Body of pancreas (tissue), 4 donors: ENCODE measurements around the gene GUK1. TPM values are rescaled to one million over a fixed set of nuclear protein-coding genes. Genes with fewer than 3 reads are reported as not detected.
A peak's percentile ranks its signal among the peaks of the same experiment; 100 is the strongest.

ENCODE experiments used
- ATAC-seq: fragments of 150-250 bp; one replicate; pipeline ENCODE4 v1.9.1; 2016
- DNase-seq, 4 donors: peaks; one replicate each; pipeline ENCODE4 v3.0.0-alpha.2; 2019
- H3K27ac ChIP-seq, 4 donors: fragments of 200-600 bp; sonication (generic); 1 replicate in 3 of 4; 2 replicates in 1 of 4; pipeline versions ENCODE4 v1.5.1 to v1.6.1; 2016 to 2019; ENCODE audit warnings: mild to moderate bottlenecking in 1 of 4, mixed read lengths in 1 of 4, moderate library complexity in 1 of 4
- H3K27me3 ChIP-seq, 2 donors: fragments of 200-600 bp; sonication (generic); one replicate each; pipeline ENCODE4 v1.6.0; 2016; ENCODE audit warnings: mild to moderate bottlenecking in 1 of 2
- H3K36me3 ChIP-seq, 2 donors: fragments of 200-600 bp; sonication (generic); replicated peaks in 1 of 2; 2 replicates each; pipeline ENCODE4 v1.5.1; 2016; ENCODE audit warnings: low read depth in 2 of 2; ENCODE audit not compliant: insufficient read depth in 1 of 2
- H3K4me1 ChIP-seq: fragments of 200-600 bp; sonication (generic); one replicate; pipeline ENCODE4 v1.6.0; 2016
- H3K4me3 ChIP-seq, 2 donors: fragments of 200-600 bp; sonication (generic); 1 replicate in 1 of 2; 2 replicates in 1 of 2; pipeline ENCODE4 v1.5.1; 2016 to 2019
- H3K9me3 ChIP-seq, 3 donors: fragments of 200-600 bp; sonication (generic); 1 replicate in 2 of 3; 2 replicates in 1 of 3; pipeline ENCODE4 v1.5.1; 2016
- CTCF ChIP-seq, 7 experiments: fragments of 450-650 bp in 4 of 7; fragments of 200-600 bp in 3 of 7; sonication (generic) in 3 of 7; IDR thresholded peaks; one replicate each; pipeline ENCODE4 v1.5.1; 2016 to 2019; ENCODE audit warnings: antibody characterized with exemption in 7 of 7
- POLR2A ChIP-seq, 3 donors: fragments of 450-650 bp; IDR thresholded peaks; one replicate each; pipeline ENCODE4 v1.6.1; 2016; ENCODE audit warnings: antibody characterized with exemption in 3 of 3, mild to moderate bottlenecking in 2 of 3
- WGBS, 2 donors: methylation state at CpG; one replicate each; pipeline ENCODE4 v1.1.5; 2017; 5-methylcytosine and 5-hydroxymethylcytosine counted together
- intact Hi-C: fragments of 100-400 bp; cut with DNase I; formaldehyde crosslinking; loops from one replicate; pipeline ENCODE4 v1.15.1; 2023
- total RNA-seq, 2 donors: library from RNA; depleted of rRNA; stranded (reverse); fragments of >200 nt; gene quantifications; one replicate each; pipeline ENCODE4 v1.1.0, GENCODE V29; 2016

GUK1 gene
- total RNA-seq, 2 donors from 2014 or later, result 210 to 216 TPM

GRCh38 chr1:228107636-228108035 is 32.4 kb upstream of the GUK1 start:
- H3K27ac ChIP-seq, result no peak overlapping the region
- DNase-seq (peak in 1 of 4 donors; percentile 17), ATAC-seq (no peak)
- no peak overlapping the region for H3K4me3 ChIP-seq
- peaks cover 0 to 4% of the 10 kb centered on the region in 2 donors for H3K36me3 ChIP-seq
- intact Hi-C loops, result no loop called here
- H3K9me3 ChIP-seq, result no peaks in the 10 kb centered on the region
- 73 to 80% methylated on average over 2 to 16 of the region's 19 CpGs for WGBS, 2 donors
- no peaks in the 10 kb centered on the region for H3K27me3 ChIP-seq
- peaks cover 43% of the 10 kb centered on the region for H3K4me1 ChIP-seq
- no peak for TF ChIP-seq POLR2A (IDR thresholded peaks at IDR 0.05)
- TF ChIP-seq CTCF (IDR thresholded peaks at IDR 0.05), result no peak

DNA sequence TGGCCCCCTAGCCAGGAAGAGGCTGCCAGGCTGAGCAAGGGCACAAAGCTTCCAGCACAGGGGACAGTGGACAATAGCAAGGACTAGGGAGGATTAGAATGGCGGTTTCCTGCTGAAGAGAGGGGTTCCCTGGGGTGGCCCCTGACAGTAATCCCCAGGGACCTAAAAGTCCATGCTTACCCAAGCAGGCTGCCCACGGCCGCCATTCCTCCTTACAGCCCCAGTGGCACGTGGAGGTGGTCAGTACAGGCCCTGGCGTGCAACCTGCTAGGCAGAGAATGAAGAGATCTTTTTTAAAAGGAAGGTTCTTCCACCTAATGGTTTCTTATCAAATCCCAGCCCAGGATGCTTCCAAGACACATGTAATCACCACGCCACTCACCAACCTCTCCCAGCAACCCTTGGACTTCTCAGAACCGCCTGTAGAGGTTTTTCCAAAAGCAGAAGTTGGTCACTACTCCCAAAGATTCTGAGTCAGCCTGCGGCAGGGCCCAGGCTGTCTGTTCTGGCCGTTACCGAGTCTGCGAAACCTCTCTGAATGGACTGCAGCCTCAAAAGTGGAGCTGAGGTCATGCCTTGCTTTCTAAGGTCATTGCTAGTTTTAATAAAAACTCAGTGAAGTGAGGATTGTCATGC is 31.9 kb upstream of the GUK1 start:
- intact Hi-C loops, result no loop called here
- H3K4me3 ChIP-seq, result peak overlapping the region in 1 of 2 donors; percentile 77
- ATAC-seq, result no peak

DNA sequence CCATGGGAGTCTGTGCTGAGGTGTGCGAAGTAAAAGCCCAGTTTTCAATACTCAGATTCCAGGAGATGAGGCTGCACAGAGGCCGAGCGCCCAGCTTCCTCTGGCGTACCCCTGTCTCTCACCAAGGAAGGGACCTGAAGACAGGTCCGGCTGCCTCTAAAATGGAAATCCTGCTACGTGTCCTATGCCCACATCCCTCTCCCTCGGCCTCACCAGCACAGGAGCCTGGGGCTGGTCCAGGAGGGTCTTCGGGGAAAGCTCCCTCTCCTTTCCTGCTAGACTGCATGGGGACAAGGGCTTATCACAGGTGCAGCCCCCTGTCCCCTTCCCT is 31.4 kb upstream of the GUK1 start:
- H3K36me3 ChIP-seq, result peaks cover 0 to 4% of the 10 kb centered on the region in 2 donors
- H3K4me3 ChIP-seq, result peak overlapping the region; percentile 77 to 97
- no peak for TF ChIP-seq CTCF (IDR thresholded peaks at IDR 0.05)
- TF ChIP-seq POLR2A (IDR thresholded peaks at IDR 0.05), result no peak
- no peaks in the 10 kb centered on the region for H3K27me3 ChIP-seq
- 3 to 4% methylated on average over 8 of the region's 8 CpGs for WGBS, 2 donors
- peaks cover 40% of the 10 kb centered on the region for H3K4me1 ChIP-seq
- intact Hi-C loops, result no loop called here
- peak overlapping the region; percentile 39 to 93 (median 88) for H3K27ac ChIP-seq
- H3K9me3 ChIP-seq, result no peaks in the 10 kb centered on the region
- no peak for DNase-seq
- ATAC-seq, result no peak

More for the DNA sequence above, 31.9 kb upstream of the GUK1 start:
- DNase-seq, result no peak
- TF ChIP-seq CTCF (IDR thresholded peaks at IDR 0.05) (no peak), POLR2A (IDR thresholded peaks at IDR 0.05) (no peak)
- Histone ChIP-seq H3K4me1 (peaks cover 43% of the 10 kb centered on the region), H3K9me3 (no peaks in the 10 kb centered on the region), H3K27ac (peak overlapping the region in 3 of 4 donors; percentile 84 to 93 (median 93)), H3K36me3 (peaks cover 0 to 4% of the 10 kb centered on the region in 2 donors), H3K27me3 (no peaks in the 10 kb centered on the region)
- 52 to 68% methylated on average over 11 of the region's 11 CpGs for WGBS, 2 donors

GRCh38 chr1:228109073-228109961 is 30.8 kb upstream of the GUK1 start, which contains the start of gene MRPL55:
TSS of gene MRPL55 (minus strand) at chr1:228109299. CDS start at chr1:228108260, 1,039 bp downstream.
- peak in 2 of 7 experiments; percentile 28 to 31 for TF ChIP-seq CTCF (IDR thresholded peaks at IDR 0.05)
- TF ChIP-seq POLR2A (IDR thresholded peaks at IDR 0.05), result peak; percentile 92 to 96 (median 95)
- Histone ChIP-seq H3K9me3 (no peaks in the 10 kb centered on the region), H3K27ac (peak within 1 kb of the TSS; percentile 84 to 93 (median 89)), H3K27me3 (no peaks in the 10 kb centered on the region), H3K4me3 (peak within 1 kb of the TSS; percentile 77 to 97), H3K36me3 (peaks cover 0 to 4% of the 10 kb centered on the region in 2 donors), H3K4me1 (peaks cover 34% of the 10 kb centered on the region)
- DNase-seq (peak; percentile 98 to 99 (median 99)), ATAC-seq (peak; percentile 98)
- WGBS, 2 donors, result 0 to 1% methylated on average over 13 to 66 of the region's 66 CpGs
- intact Hi-C loops, result no loop called here
